K562 (cell line): ENCODE results near the gene SPTBN5. TPM values are rescaled to one million over a fixed set of nuclear protein-coding genes. Genes with fewer than 3 reads are reported as not detected.

Experiments used
- ATAC-seq: fragments of 200-7000 bp; cut with Tn5 transposase; 3 replicates; pipeline ENCODE4 v1.9.1; 2020; ENCODE audit warnings: moderate library complexity
- BruUV-seq: library from RNA; stranded (reverse); fragments of 400-500 nt; replicated peaks from 2 replicates; lab custom pipeline; 2021; lab: Mats Ljungman, UMichigan
- CTCF ChIA-PET: fragments of 300-600 bp; formaldehyde crosslinking; extraction: SDS; loops from one replicate; lab custom pipeline; 2021; ENCODE audit warnings: low intra/inter-chr PET ratio; lab: Yijun Ruan, JAX
- POLR2A ChIA-PET: fragments of 300-600, 350-650 bp; sonication (Branson Sonifier 250); formaldehyde crosslinking; extraction: SDS; loops from one replicate; lab custom pipeline; 2021; ENCODE audit warnings: antibody characterized with exemption, inconsistent platforms; lab: Yijun Ruan, JAX
- DNase-seq, 4 experiments: peaks; one replicate each; pipeline versions ENCODE4 v3.0.0 to v3.0.0-alpha.2; 2011 to 2018; ENCODE audit warnings: low spot score in 3 of 4, mixed read lengths in 3 of 4; ENCODE audit errors: extremely low read depth in 1 of 4
- FAIRE-seq: peaks from 2 replicates; lab custom pipeline; 2011; peaks lifted over from hg19 to GRCh38; lab: Jason Lieb, UNC
- H2AFZ ChIP-seq: 2 replicates; pipeline ENCODE4 v1.6.0; 2011; ENCODE audit warnings: low read depth, low read length, control low read depth, inconsistent platforms
- H3K27ac ChIP-seq: fragments of 200-600 bp; 3 replicates; pipeline ENCODE4 v1.8.0; 2011; ENCODE audit warnings: low read depth, mild to moderate bottlenecking, control low read depth, inconsistent platforms, low read length, moderate library complexity, mixed read lengths; ENCODE audit errors: extremely low read depth
- H3K27me3 ChIP-seq, 2 experiments: fragments of 300-600 bp in 1 of 2; 2 replicates in 1 of 2; 3 replicates in 1 of 2; pipeline versions ENCODE4 v1.6.0 to v1.8.0; 2011; ENCODE audit warnings: inconsistent platforms in 2 of 2, low read length in 2 of 2, mild to moderate bottlenecking in 1 of 2, mixed read lengths in 1 of 2, moderate library complexity in 1 of 2; ENCODE audit not compliant: control insufficient read depth in 2 of 2, insufficient read depth in 2 of 2
- H3K36me3 ChIP-seq: fragments of 300-600 bp; 3 replicates; pipeline ENCODE4 v1.8.0; 2011; ENCODE audit warnings: mild to moderate bottlenecking, low read length, inconsistent platforms; ENCODE audit not compliant: control insufficient read depth, insufficient read depth
- H3K4me1 ChIP-seq, 2 experiments: fragments of 200-600 bp in 1 of 2; replicated peaks in 1 of 2; 2 replicates in 1 of 2; 3 replicates in 1 of 2; pipeline versions ENCODE4 v1.5.1 to v1.8.0; 2011; ENCODE audit warnings: inconsistent platforms in 2 of 2, low read length in 2 of 2, mild to moderate bottlenecking in 1 of 2, mixed read lengths in 1 of 2, moderate library complexity in 1 of 2; ENCODE audit not compliant: control insufficient read depth in 2 of 2, insufficient read depth in 2 of 2
- H3K4me2 ChIP-seq: 2 replicates; pipeline ENCODE4 v1.6.1; 2011; ENCODE audit warnings: low read length, control low read depth, inconsistent platforms, mixed read lengths; ENCODE audit not compliant: insufficient read depth
- H3K4me3 ChIP-seq: fragments of 200-600 bp; sonication (generic), shearing (Covaris generic); 2 replicates; pipeline ENCODE4 v1.5.1; 2016; ENCODE audit warnings: control low read depth, inconsistent platforms
- H3K79me2 ChIP-seq: fragments of 200-600 bp; 3 replicates; pipeline ENCODE4 v1.8.0; 2011; ENCODE audit warnings: low read length, inconsistent platforms; ENCODE audit not compliant: control insufficient read depth, insufficient read depth
- H3K9ac ChIP-seq, 2 experiments: 2 replicates each; pipeline versions ENCODE4 v1.6.0 to v1.6.1; 2011; ENCODE audit warnings: low read depth in 2 of 2, low read length in 2 of 2, control low read depth in 1 of 2, inconsistent platforms in 1 of 2, mild to moderate bottlenecking in 1 of 2, mixed read lengths in 1 of 2; ENCODE audit not compliant: insufficient read depth in 1 of 2
- H3K9me1 ChIP-seq: one replicate; pipeline ENCODE4 v1.6.0; 2011; ENCODE audit warnings: inconsistent platforms, mild to moderate bottlenecking, low read length, moderate library complexity; ENCODE audit not compliant: control insufficient read depth, insufficient read depth
- H3K9me3 ChIP-seq: replicated peaks from 2 replicates; pipeline ENCODE4 v1.5.1; 2011; ENCODE audit warnings: low read depth, low read length, inconsistent platforms; ENCODE audit not compliant: control insufficient read depth, insufficient read depth
- H4K20me1 ChIP-seq: replicated peaks from 2 replicates; pipeline ENCODE4 v1.6.1; 2011; ENCODE audit warnings: low read length, inconsistent platforms, mixed read lengths; ENCODE audit not compliant: control insufficient read depth, insufficient read depth
- CSDE1 ChIP-seq, 2 experiments: fragments of 450-650 bp; IDR thresholded peaks; 2 replicates each; pipeline ENCODE4 v1.6.1; 2016; ENCODE audit warnings: mild to moderate bottlenecking in 1 of 2
- GATAD2A ChIP-seq: fragments of 450-650 bp; IDR thresholded peaks from 2 replicates; pipeline ENCODE4 v1.6.1; 2017
- RCOR1 ChIP-seq, 2 experiments: IDR thresholded peaks; 2 replicates each; pipeline ENCODE4 v1.6.1; 2012; ENCODE audit warnings: low read depth in 2 of 2, low read length in 2 of 2, borderline replicate concordance in 1 of 2, improper control_type of control experiment in 1 of 2
- SETDB1 ChIP-seq: IDR thresholded peaks from one replicate; pipeline ENCODE4 v1.6.1; 2012; ENCODE audit warnings: low read length, control low read depth, inconsistent platforms
- THRAP3 ChIP-seq: fragments of 450-650 bp; IDR thresholded peaks from 2 replicates; pipeline ENCODE4 v1.6.1; 2016; ENCODE audit warnings: mild to moderate bottlenecking, inconsistent platforms, borderline replicate concordance
- ZC3H8 ChIP-seq: fragments of 450-650 bp; IDR thresholded peaks from 2 replicates; pipeline ENCODE4 v1.6.1; 2017
- ZNF175 ChIP-seq: fragments of 200-800 bp; sonication (Bioruptor generic); IDR thresholded peaks from 2 replicates; pipeline ENCODE4 v1.6.1; 2016; ENCODE audit warnings: low read depth, mild to moderate bottlenecking, missing genetic modification characterization, missing compliant biosample characterization
- ZNF408 ChIP-seq: fragments of 250-450 bp; sonication (Bioruptor Pico); IDR thresholded peaks from 2 replicates; pipeline ENCODE4 v1.4.0; 2020; ENCODE audit warnings: low read depth, mild to moderate bottlenecking, moderate library complexity
- ZNF699 ChIP-seq: fragments of 250-450 bp; sonication (Bioruptor Pico); IDR thresholded peaks from 2 replicates; pipeline ENCODE4 v1.8.0; 2021; ENCODE audit warnings: mild to moderate bottlenecking, moderate library complexity; ENCODE audit not compliant: insufficient replicate concordance
- ZNF707 ChIP-seq: fragments of 250-450 bp; sonication (Bioruptor Pico); conservative IDR thresholded peaks from 2 replicates; pipeline ENCODE4 v1.8.0; 2022; ENCODE audit warnings: inconsistent platforms, mild to moderate bottlenecking, moderate library complexity
- ZSCAN29 ChIP-seq: fragments of 450-650 bp; IDR thresholded peaks from 2 replicates; pipeline ENCODE4 v1.6.1; 2017
- WGBS: fragments of 100-300 bp; shearing (Covaris generic); methylation state at CpG from one replicate; pipeline ENCODE4 v1.1.6; 2016; ENCODE audit warnings: low coverage, mixed read lengths; ENCODE audit not compliant: insufficient coverage; ENCODE audit errors: missing lambda C conversion rate; 5-methylcytosine and 5-hydroxymethylcytosine counted together
- in situ Hi-C: fragments of 300-500 bp; cut with MboI; formaldehyde crosslinking; loops from 4 replicates; pipeline ENCODE4 v1.15.0; 2018; ENCODE audit warnings: inconsistent platforms, mixed read lengths
- intact Hi-C: fragments of 100-400 bp; cut with micrococcal nuclease; formaldehyde crosslinking; loops from 2 replicates; pipeline ENCODE4 v1.14.2; 2022
- polyA plus RNA-seq, 8 experiments: library from polyadenylated mRNA; depleted of rRNA in 4 of 8; stranded (reverse) in 5 of 8; unstranded in 3 of 8; fragments of >200 nt; fragmentation: Nextera tagmentation in 2 of 8; fragmentation: Illumina TruSeq in 1 of 8; extraction: Ambion mirVana in 2 of 8; extraction: Trizol in 1 of 8; gene quantifications; 2 replicates each; pipeline versions ENCODE4 v1.2.1 to v1.2.3, GENCODE V29; 2011 to 2014; ENCODE audit warnings: inconsistent platforms in 1 of 8, missing spikeins in 1 of 8
- total RNA-seq, 7 experiments: library from RNA; depleted of rRNA in 6 of 7; stranded (reverse); fragments of >200 nt in 6 of 7; fragmentation: Illumina TruSeq in 2 of 7; extraction: Trizol in 2 of 7; gene quantifications; 2 replicates each; pipeline versions ENCODE4 v1.2.1 to v1.2.3, GENCODE V29; 2011 to 2021; ENCODE audit warnings: low replicate concordance in 1 of 7

The SPTBN5 gene
- total and polyA plus RNA-seq, 9 of the 15 experiments (the other 6 are each of a cell fraction or from before 2014, with no cell fraction given): 0.02 TPM; not detected in 8

DNA sequence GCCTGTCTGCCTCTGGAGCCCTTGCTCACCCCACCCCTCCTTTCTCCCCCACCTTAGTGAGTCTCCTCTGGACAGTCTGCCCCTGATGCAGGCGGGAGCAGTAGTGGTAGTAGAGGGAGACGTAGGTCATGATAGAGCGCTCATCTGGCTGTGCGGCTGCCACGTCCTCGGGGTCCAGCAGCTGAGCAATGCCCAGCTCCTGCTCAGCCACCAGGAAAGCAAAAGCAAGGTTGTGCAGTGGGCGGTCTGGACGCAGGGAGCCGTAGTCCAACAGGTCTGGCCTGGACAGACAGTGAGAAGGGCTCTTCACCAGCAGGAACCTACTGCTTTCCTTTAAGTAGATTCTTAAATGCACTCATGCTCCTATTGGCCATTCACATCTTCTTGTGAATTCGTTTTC is 6.7 kb downstream of the SPTBN5 start:
- intact Hi-C loops (no loop called here), in situ Hi-C loops (no loop called here)
- CTCF ChIA-PET: no interaction called here
- 25% methylated on average over 10 of the region's 10 CpGs for WGBS
- Histone ChIP-seq H3K4me1 (peaks cover 0 to 20% of the 10 kb centered on the region in 2 experiments; a peak in 2 of 5 replicates), H3K79me2 (no peaks in the 10 kb centered on the region), H3K9ac (no peak overlapping the region), H3K4me3 (no peak overlapping the region), H3K9me3 (no peaks in the 10 kb centered on the region), H3K36me3 (no peaks in the 10 kb centered on the region), H3K9me1 (peaks cover 3% of the 10 kb centered on the region), H4K20me1 (peaks cover 8% of the 10 kb centered on the region; the same call in 1 of the 2 replicates), H3K27ac (no peak overlapping the region), H3K27me3 (peaks cover 21 to 77% of the 10 kb centered on the region in 2 experiments; a peak in 3 of 5 replicates), H2AFZ (no peak overlapping the region), H3K4me2 (no peak overlapping the region)
- TF ChIP-seq ZSCAN29: no peak
- no peak for TF ChIP-seq SETDB1
- no peak for TF ChIP-seq THRAP3
- TF ChIP-seq GATAD2A: no peak
- no peak for TF ChIP-seq ZC3H8
- TF ChIP-seq ZNF699: no peak
- TF ChIP-seq ZNF707: no peak
- no peak for TF ChIP-seq ZNF175
- no peak for TF ChIP-seq RCOR1 (IDR thresholded peaks at IDR 0.05; ENCODE audit: borderline replicate concordance in 1 of 2, low read depth in 2 of 2, low read length in 2 of 2)
- no peak for TF ChIP-seq CSDE1 (IDR thresholded peaks at IDR 0.05)
- no peak for TF ChIP-seq ZNF408 (CRISPR knock-in tag)
- ATAC-seq: no peak
- no peak for FAIRE-seq
- no peak for DNase-seq
- POLR2A ChIA-PET: interaction anchor here (0.6 to 1.4 kb wide), 3 partner anchors 8 to 92 kb away, joined by 3 read pairs; no protein-coding TSS in a partner anchor
- no TSS peak for BruUV-seq
